IPS DF 4.7 (cell line): Measurements from ENCODE around the gene MEGF8.

Experiments used
- DNase-seq: peaks from one replicate; pipeline ENCODE4 v3.0.0-alpha.2; 2013; ENCODE audit warnings: low spot score; ENCODE audit errors: extremely low read depth

MEGF8 gene

DNA sequence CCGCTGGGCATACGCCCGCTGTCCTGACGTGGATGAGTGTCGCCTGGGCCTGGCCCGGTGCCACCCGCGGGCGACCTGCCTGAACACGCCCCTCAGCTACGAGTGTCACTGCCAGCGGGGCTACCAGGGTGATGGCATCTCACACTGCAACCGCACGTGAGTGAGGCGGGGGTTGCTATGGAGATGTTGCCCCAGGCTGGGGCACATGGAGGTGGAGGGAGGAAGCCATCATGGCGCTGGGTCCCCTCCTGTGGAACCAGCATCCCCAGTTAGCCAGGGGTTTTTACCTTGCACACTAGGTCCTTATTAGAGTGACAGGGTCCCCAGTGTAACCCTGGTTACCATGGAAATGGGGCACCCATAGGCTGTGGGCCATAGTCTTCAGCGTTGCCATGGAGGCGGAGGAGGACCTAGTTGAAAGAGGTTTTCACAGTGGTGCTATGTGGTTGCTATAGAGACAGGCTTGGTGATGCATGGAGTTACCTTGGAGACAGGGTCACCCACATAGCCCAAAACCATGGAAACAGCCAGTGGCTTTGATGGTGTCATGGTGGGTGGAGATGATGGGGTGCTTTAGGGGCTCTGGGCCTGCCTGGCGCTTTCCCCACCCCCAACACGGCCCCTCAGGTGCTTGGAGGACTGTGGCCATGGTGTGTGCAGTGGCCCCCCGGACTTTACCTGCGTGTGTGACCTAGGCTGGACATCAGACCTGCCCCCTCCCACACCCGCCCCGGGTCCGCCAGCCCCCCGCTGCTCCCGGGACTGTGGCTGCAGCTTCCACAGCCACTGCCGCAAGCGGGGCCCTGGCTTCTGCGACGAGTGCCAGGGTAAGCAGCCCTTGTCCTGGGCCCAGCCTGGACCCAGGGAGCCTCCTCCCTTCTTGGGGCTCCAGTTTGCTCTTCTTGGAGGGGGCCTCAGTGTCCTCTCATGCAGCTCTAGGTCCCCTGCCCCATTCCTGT, 27.1 kb downstream of the MEGF8 start:
- no peak for DNase-seq

DNA sequence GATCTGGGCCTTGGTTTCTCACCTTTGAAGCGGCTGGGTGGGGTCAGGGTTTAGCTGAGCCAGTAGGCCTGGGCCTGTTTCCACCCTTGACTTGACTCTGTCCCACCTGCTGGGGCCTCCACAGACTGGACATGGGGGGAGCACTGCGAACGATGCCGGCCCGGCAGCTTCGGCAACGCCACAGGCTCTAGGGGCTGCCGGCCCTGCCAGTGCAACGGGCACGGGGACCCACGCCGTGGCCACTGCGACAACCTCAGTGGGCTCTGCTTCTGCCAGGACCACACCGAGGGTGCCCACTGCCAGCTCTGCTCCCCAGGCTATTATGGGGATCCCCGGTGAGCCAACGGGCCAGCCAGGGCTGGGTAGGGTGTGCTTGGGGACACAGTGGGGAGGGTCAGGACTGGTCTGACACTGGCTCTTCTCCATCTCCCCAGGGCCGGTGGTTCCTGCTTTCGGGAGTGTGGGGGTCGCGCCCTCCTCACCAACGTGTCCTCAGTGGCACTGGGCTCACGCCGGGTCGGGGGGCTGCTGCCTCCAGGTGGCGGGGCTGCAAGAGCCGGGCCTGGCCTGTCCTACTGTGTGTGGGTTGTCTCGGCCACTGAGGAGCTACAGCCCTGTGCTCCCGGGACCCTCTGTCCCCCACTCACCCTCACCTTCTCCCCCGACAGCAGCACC, 28.0 kb downstream of the MEGF8 start:
- no peak for DNase-seq

DNA sequence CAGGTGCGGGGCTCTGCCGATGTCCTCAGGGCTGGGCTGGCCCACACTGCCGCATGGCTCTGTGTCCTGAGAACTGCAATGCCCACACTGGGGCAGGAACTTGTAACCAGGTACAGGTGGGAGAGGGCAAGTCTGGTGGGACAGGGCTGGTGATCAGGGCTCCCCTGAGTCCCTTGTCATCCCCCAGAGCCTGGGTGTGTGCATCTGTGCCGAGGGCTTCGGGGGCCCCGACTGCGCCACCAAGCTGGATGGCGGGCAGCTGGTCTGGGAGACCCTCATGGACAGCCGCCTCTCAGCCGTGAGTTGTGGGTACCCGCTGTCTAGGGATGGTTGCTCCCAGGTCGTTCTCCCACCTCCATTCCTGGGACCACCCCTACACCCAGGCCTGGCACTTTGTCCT, 30.5 kb downstream of the MEGF8 start:
- DNase-seq: no peak

DNA sequence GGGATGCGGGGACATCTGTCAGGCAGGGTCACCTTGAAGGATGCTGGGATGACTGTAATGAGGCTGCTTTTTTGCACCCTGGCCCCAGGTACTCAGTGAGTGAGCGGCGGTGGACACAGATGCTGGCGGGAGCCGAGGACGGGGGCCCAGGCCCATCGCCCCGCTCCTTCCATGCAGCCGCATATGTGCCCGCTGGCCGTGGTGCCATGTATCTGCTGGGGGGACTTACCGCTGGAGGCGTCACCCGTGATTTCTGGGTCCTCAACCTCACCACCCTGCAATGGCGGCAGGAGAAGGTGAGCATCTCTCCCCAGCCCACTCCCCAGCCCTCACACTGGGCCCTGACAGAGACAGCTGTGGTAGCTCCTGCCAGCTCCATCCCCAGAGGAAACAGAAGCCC, 31.3 kb downstream of the MEGF8 start:
- no peak for DNase-seq

DNA sequence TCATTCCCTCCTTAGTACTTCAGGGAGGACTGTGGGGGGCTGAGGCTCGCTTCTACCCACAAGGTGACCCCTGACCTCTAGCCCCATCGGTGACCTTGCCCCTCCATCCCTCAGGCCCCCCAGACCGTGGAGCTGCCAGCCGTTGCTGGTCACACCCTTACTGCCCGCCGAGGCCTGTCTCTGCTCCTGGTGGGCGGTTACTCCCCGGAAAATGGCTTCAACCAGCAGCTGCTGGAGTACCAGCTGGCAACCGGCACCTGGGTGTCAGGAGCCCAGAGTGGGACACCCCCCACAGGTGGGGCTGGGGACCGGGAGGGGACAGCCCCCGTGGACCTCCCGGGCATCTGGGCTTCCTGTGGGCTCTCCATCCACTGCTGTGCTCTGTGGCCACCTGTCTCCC, 31.9 kb downstream of the MEGF8 start:
- DNase-seq: no peak

DNA sequence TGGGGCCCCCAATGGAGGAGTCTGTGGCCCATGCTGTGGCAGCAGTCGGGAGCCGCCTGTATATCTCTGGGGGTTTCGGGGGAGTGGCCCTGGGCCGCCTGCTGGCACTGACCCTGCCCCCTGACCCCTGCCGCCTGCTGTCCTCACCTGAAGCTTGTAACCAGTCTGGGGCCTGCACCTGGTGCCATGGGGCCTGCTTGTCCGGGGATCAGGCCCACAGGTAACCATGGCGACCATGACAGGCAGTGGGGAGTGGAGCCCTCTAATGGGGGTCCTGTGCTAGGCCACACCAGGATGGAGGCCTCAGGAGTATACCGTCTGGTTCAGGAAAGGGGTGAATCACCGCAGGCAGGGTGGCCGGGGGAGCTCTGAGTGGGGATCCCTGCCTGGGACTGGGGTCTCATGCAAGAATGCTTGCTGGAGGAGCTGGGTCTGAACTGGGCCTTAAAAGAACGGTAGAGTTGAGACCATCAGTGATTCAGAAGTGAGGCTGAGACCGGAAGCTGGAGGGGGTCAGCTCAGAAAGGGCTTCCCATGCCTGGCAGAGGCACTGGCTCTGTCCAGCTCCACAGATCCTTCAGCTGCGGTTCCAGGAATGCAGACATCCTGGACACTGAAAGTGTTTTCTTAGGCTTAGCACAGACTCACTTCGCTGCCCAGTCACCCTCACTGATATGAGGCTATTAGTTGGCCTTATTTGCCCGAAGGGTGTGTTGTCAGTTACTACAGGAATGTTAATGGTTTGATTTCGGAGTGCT, 35.5 kb downstream of the MEGF8 start:
- no peak for DNase-seq

DNA sequence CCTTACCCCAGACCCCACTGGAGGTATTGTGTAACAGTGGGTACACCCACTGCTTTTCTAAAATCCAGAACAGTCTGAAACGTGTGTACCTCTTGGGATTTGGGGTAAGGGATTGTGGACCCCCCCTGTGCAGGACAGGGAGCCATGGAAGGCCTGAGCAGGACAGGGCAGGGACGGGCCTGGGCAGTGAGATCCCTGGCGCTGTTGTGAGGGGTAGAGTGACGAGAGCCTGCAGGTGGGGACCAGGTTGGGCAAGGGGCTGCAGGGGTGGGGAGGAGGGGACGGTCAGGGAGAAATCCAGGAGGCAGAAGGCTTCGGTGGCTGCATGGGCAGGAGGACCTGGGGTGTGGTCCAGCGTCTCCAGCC, 36.1 kb downstream of the MEGF8 start:
- DNase-seq: no peak

DNA sequence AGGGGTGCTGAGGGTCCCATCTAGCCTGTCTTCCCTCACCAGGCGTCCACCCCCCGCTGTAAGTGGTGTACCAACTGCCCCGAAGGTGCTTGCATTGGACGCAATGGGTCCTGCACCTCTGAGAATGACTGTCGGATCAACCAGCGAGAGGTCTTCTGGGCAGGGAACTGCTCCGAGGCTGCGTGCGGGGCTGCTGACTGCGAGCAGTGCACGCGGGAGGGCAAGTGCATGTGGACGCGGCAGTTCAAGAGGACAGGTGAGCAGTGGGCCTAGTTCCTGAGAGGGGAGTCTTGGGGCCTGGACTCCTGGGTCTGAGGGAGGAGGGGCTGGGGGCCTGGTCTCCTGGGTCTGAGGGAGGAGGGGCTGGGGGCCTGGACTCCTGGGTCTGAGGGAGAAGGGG, 36.9 kb downstream of the MEGF8 start:
- no peak for DNase-seq

DNA sequence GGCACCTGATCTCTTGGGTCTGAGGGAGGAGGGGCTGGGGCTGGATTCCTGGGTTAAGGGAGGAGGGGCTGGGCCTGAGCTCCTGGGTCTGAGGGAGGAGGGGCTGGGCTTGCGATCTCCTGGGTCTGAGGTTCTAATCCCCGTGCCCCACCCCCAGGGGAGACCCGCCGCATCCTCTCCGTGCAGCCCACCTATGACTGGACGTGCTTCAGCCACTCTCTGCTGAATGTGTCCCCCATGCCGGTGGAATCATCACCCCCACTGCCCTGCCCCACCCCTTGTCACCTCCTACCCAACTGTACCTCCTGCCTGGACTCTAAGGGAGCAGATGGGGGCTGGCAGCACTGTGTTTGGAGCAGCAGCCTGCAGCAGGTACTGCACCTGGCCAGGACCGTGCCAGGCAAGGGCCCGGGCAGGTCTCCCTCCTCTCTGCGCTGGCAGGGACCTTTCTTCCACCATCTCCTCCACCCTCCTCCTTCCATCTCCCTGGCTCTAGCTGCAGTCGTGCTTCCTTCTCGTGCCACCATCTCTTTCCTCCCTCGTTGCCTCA, 37.5 kb downstream of the MEGF8 start:
- DNase-seq: no peak

DNA sequence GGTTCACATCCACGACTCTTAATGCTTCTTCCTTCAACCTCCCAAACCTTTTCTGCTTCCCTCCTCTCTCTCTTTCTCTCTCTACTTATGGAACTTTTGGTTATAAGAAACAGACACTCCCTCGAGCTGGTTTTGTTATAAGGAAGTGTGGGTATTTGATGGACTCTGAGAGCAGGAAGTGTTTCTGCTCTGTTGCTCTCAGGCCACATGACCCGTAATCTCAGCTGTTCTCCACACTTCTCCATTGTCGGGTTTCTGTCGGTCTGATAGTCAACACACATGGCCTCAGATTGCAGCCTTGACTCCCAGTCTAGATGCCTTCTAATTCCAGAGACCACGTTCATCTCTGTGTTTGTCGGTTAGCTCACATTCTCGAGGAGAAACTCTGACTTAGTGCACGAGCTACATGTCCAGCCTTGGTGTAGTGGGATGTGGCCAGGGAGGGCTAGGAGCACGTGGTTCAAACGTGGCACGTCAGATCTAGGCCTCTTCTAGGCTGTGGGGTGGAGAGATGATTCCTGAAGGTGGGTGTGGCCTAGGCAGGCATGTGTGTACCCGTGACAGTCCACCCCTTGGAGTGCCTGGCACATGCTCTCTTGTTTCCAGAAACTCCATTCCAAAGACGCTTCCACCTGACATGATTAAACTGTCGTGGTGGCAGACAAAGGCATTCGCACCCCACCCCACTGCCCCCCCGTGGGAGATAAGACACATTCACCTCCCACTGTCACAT, 38.3 kb downstream of the MEGF8 start:
- no peak for DNase-seq

DNA sequence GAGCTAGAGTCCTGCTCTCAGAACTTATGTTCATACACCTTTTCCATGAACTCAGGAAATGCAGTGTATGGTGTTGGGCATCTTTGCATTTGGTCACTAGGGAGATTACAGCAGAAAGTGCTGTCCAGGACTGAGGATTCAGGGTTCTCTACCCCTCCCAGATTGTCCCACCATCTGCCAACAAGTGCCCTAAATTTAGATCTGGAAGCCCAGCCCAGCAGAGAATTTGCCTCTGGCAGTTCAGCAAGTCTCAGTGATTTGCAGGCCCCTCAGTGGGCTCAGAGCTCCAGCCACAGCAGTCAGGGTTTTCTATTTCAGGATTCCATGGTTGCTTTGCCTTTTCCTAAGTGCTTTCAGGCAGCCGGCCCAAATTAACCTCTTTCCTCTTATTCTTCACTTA, 41.2 kb downstream of the MEGF8 start:
- DNase-seq: no peak

DNA sequence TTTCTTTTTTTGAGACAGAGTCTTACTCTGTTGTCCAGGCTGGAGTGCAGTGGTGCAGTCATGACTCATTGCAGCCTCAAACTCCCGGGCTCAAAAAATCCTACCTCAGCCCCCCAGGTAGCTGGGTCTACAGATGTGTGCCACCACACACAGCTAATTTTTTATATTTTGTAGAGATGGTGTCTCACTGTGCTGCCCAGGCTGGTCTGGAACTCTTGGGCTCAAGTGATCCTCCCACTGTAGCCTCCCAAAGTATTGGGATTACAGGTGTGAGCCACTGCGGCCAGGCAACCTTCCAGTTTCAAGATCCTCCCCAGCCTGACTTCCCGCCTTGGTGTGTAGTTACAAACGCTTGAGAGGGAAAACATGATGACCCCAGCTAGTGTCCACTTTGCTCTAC, 42.5 kb downstream of the MEGF8 start:
- DNase-seq: no peak

DNA sequence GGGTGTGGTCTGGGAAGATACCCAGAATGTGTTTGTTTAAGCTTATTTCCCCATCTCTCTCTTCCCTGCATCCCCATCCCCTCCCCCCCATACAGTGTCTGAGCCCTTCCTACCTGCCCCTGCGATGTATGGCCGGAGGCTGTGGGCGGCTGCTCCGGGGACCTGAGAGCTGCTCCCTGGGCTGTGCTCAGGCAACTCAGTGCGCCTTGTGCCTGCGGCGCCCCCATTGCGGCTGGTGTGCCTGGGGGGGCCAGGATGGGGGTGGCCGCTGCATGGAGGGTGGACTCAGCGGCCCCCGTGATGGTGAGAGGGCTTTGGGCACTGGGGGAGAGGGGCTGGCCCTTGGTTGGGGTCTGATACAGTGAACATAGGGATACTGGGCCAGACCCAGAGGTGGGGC, 42.9 kb downstream of the MEGF8 start:
- no peak for DNase-seq

DNA sequence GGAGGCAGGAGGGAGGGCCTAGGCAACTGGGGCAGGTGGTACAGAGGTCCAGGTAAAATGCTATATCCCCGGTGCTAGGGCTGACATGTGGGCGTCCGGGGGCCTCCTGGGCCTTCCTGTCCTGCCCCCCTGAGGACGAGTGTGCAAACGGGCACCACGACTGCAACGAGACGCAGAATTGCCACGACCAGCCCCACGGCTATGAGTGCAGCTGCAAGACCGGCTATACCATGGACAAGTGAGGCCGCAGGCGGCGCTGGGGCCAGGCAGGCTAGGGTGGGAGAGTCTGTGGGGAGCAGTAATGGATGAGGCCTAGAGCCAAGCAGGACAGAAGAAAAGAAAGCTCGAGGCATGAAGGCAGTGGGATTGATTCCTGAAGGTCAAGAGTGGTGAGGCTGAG, 43.3 kb downstream of the MEGF8 start:
- DNase-seq: no peak

DNA sequence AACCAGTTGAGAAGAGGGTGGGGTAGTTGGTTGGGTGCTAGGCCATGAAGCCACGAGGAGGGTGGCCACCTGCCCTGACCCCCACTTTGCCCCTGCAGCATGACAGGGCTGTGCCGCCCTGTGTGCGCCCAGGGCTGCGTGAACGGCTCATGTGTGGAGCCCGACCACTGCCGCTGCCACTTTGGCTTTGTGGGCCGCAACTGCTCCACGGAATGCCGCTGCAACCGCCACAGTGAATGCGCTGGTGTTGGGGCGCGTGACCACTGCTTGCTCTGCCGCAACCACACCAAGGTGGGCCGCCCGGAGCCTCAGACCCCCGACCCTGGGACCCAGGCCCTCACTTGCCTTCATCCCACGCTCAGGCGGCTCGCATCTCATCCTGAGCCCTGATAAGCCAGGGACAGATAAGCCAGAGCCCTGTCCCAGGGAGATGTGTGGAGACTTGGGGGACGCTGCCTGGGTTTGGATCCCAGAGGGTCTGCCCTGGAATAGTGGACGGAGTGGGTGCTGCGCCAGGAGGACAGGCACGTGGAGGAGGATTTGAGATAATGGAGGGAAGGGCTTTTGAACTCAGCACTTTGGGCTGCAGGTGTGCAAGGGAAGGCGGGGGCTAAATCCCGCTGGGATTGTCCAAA, 44.1 kb downstream of the MEGF8 start:
- no peak for DNase-seq

DNA sequence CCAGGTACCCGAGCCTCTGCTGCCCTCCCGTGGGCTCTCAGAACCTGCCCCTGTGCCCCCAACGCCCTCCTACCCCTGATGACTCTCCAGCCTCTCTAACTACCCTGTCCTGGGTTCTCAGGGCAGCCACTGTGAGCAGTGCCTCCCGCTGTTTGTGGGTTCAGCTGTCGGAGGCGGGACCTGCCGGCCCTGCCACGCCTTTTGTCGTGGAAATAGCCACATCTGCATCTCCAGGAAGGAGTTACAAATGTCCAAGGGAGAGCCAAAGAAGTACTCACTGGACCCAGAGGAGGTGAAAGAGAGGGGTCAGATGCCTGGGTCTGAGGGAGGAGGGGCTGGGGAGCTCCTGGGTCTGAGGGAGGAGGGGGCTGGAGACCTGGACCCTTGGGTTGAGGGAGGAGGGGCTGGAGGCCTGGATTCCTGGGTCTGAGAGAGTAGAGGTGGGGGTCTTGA, 44.7 kb downstream of the MEGF8 start:
- DNase-seq: peak; percentile 75

DNA sequence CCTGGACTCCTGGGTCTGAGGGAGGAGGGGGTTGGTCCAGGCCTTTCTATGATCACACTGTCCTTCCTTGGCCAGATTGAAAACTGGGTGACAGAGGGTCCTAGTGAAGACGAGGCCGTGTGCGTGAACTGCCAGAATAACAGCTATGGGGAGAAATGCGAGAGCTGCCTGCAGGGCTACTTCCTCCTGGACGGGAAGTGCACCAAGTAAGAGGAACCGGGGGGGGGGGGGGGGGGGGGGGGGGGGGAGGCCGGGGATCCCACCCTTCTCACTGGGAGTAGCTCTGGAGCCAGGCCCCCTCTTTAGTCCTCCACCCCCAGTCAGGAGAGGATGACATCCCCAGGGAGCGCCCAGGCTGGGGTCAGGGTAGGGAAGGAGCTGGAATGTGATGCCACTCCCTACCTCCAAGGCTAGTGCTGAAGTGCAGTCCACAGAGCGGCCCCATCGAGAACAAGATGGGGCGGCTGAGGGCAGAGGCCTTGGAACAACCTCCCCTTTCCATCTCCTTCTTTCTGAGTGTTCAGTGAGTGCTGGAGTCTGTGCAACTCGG, 45.3 kb downstream of the MEGF8 start:
- no peak for DNase-seq

DNA sequence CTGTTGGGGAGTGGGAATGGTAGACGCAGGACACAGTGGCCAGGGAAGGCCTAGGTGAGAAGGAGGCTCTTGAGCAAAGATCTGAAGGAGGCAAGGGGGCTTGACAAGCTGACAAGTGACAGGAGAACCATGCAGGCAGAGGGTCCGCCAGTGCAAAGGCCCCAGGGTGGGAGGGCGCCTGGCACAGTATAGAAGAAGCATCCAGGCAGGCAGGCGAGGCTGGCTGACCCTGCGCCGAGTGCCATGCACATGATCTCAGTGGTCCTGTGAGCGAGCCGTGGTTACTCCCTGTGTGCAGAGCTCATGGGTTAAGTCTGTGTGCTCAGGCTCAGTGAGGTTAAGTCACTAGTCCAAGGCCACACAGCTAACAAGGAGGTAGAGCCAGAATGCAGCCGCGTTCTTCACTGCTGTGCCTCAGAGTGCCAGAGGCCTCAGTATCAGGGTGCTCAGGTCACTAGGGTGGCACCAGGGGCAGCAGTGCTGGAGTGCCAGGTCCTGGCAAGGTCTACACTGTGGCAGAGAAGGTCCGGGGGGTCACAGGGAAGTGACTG, 49.5 kb downstream of the MEGF8 start:
- DNase-seq: no peak

DNA sequence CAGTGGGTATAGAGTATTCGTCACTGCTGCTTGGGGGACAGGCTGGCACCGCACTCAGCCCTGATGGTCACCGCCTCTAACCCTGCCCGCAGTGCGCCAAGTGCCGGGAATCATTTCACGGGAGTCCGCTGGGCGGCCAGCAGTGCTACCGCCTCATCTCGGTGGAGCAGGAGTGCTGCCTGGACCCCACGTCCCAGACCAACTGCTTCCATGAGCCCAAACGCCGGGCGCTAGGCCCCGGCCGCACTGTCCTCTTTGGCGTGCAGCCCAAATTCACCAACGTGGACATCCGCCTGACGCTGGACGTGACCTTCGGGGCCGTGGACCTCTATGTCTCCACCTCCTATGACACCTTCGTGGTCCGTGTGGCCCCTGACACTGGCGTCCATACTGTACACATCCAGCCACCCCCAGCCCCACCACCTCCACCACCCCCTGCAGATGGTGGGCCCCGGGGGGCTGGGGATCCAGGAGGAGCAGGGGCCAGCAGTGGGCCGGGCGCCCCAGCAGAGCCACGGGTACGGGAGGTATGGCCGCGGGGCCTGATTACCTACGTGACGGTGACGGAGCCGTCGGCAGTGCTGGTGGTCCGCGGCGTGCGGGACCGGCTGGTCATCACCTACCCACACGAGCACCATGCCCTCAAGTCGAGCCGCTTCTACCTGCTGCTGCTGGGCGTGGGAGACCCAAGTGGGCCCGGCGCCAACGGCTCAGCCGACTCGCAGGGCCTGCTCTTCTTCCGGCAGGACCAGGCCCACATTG, 50.2 kb downstream of the MEGF8 start:
- DNase-seq: no peak
